ENCODE results near the gene TGM6.

TGM6 gene

DNA sequence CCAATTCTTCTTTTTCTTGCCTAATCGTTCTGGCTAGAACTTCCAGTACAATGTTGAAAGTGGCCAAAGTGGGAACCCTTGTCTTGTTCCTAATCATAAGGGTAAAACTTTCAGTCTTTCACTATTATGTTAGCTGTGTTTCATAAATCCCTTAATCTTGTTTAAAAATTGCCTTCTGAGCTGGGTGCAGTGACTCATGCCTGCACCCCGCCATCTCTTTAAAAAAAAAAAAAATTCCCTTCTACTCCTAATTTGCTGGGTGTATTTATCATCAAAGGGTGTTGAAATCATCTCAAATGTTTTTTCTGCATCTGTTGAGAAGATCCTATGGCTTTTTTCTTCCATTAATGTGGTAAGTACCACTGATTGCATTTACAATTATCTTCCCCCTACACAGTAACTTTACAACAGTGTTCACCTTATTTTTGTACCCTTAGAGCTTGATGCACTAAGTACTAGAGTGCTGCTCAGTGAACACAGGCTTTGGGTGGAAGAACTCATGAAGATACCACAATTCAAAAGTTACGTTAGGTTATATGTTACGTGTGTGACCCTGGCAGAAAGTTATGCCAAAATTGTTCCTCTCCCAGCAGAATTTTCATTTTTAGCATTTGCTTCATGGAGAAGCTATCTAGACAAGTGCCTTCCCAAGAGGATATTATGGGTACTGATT lies 80.2 kb downstream of the TGM6 start:
- no peak overlapping the region for H3K4me3 ChIP-seq (ENCODE audit: low read length)
- peaks cover 69% of the 10 kb centered on the region for H3K36me3 ChIP-seq (ENCODE audit: control insufficient read depth, low read depth, low read length)
- H3K4me1 ChIP-seq (ENCODE audit: control insufficient read depth, low read depth, low read length), result no peaks in the 10 kb centered on the region
- H3K9me3 ChIP-seq (ENCODE audit: control insufficient read depth, low read depth, low read length), result no peaks in the 10 kb centered on the region
- no peaks in the 10 kb centered on the region for H3K27me3 ChIP-seq (ENCODE audit: control insufficient read depth, insufficient read depth, low read length)
- no peak overlapping the region for H3K9ac ChIP-seq (ENCODE audit: low read length)
- no peak overlapping the region for H3K27ac ChIP-seq (ENCODE audit: low read length)

GRCh38 chr20:2462484-2462883 lies 81.8 kb downstream of the TGM6 start:
- H3K27me3 ChIP-seq (ENCODE audit: control insufficient read depth, insufficient read depth, low read length), result no peaks in the 10 kb centered on the region
- peaks cover 85% of the 10 kb centered on the region for H3K36me3 ChIP-seq (ENCODE audit: control insufficient read depth, low read depth, low read length)
- no peak overlapping the region for H3K4me3 ChIP-seq (ENCODE audit: low read length)
- H3K4me1 ChIP-seq (ENCODE audit: control insufficient read depth, low read depth, low read length), result no peaks in the 10 kb centered on the region
- no peaks in the 10 kb centered on the region for H3K9me3 ChIP-seq (ENCODE audit: control insufficient read depth, low read depth, low read length)
- no peak overlapping the region for H3K9ac ChIP-seq (ENCODE audit: low read length)
- no peak overlapping the region for H3K27ac ChIP-seq (ENCODE audit: low read length)

DNA sequence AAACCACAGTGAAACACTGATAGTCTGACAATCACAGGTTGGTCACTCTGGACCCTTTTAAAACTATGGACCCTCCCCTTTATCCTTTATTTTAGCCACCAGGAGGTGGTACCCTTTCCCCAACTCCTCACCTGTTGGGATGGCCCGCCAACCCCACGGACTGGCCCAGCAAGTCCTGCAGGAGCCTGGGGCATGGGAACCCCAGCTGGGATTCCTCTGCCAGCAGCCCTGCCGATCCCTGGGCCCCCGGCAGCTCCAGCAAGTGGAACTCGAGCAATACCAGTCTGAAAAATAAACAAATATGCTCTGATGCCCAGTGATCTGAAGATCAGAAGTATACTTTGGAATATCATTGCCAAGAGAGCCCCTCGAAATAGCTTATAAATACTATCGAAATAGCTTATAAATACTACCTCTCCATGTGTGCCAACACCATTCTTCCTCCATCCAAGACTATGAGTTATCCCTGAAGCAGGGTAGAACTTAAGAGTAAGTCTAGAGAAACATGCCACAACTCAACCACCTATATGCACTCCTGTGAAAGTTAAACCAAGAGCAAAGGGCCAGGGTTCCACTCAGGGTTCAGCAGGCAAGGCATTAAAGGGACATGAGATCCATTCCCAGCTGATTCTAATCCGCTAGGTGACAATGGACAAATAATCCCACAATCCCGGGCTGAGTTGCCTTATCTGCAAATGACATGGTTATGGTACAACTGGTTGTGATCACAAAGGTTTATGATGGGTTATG lies 83.1 kb downstream of the TGM6 start:
- no peak overlapping the region for H3K27ac ChIP-seq (ENCODE audit: low read length)
- peaks cover under 1% of the 10 kb centered on the region for H3K4me1 ChIP-seq (ENCODE audit: control insufficient read depth, low read depth, low read length)
- peaks cover 93% of the 10 kb centered on the region for H3K36me3 ChIP-seq (ENCODE audit: control insufficient read depth, low read depth, low read length)
- no peak overlapping the region for H3K4me3 ChIP-seq (ENCODE audit: low read length)
- no peaks in the 10 kb centered on the region for H3K27me3 ChIP-seq (ENCODE audit: control insufficient read depth, insufficient read depth, low read length)
- no peaks in the 10 kb centered on the region for H3K9me3 ChIP-seq (ENCODE audit: control insufficient read depth, low read depth, low read length)
- no peak overlapping the region for H3K9ac ChIP-seq (ENCODE audit: low read length)

- no peaks in the 10 kb centered on the region for H3K27me3 ChIP-seq (ENCODE audit: control insufficient read depth, insufficient read depth, low read length)
- no peak overlapping the region for H3K9ac ChIP-seq (ENCODE audit: low read length)
- H3K36me3 ChIP-seq (ENCODE audit: control insufficient read depth, low read depth, low read length), result peaks cover 86% of the 10 kb centered on the region
- no peaks in the 10 kb centered on the region for H3K9me3 ChIP-seq (ENCODE audit: control insufficient read depth, low read depth, low read length)
- H3K4me1 ChIP-seq (ENCODE audit: control insufficient read depth, low read depth, low read length), result peaks cover 5% of the 10 kb centered on the region
- no peak overlapping the region for H3K27ac ChIP-seq (ENCODE audit: low read length)
- H3K4me3 ChIP-seq (ENCODE audit: low read length), result no peak overlapping the region
Observed at GRCh38 chr20:2465100-2465499, 84.4 kb downstream of the TGM6 start.

- Histone ChIP-seq H3K27ac (ENCODE audit: low read length) (no peak overlapping the region), H3K9ac (ENCODE audit: low read length) (no peak overlapping the region), H3K36me3 (ENCODE audit: control insufficient read depth, low read depth, low read length) (peaks cover 63% of the 10 kb centered on the region), H3K4me1 (ENCODE audit: control insufficient read depth, low read depth, low read length) (peaks cover 5% of the 10 kb centered on the region), H3K4me3 (ENCODE audit: low read length) (no peak overlapping the region), H3K27me3 (ENCODE audit: control insufficient read depth, insufficient read depth, low read length) (no peaks in the 10 kb centered on the region), H3K9me3 (ENCODE audit: control insufficient read depth, low read depth, low read length) (no peaks in the 10 kb centered on the region)
Observed at GRCh38 chr20:2467412-2467811, 86.7 kb downstream of the TGM6 start.

DNA sequence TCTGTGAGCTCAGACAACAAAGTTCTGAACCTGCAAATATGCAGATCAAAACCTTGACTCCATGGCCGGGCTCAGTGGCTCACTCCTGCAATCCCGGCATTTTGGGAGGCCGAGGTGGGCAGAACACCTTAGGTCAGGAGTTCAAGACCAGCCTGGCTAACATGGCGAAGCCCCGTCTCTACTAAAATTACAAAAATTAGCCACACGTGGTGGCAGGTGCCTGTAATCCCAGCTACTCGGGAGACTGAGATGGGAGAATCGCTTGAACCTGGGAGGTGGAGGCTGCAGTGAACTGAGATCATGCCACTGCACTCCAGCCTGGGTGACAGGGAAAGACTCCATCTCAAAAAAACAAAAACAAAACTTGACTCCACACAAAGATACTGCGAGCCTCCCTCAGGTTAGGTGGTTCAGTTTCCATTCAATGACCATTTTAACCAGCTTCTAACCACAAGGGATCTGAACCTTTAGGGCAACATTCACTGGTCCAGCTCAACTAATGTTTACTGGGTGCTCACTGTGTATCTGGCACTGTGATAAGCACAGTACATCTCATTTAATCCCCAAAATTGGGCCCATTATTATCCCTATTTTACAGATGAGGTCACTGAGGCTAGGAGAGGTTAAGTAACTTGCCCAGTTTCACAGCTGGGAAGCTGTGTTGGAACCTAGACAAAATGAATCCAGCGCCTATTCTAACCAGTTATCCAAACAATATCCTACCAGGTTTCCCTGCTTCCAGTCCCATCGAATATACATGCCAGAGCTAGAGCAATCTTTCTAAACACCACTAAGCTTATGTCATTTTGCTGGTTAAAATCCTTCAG lies 88.1 kb downstream of the TGM6 start:
- peak overlapping the region; percentile 99 for H3K4me3 ChIP-seq (ENCODE audit: low read length)
- peaks cover 49% of the 10 kb centered on the region for H3K36me3 ChIP-seq (ENCODE audit: control insufficient read depth, low read depth, low read length)
- no peak overlapping the region for H3K27ac ChIP-seq (ENCODE audit: low read length)
- no peaks in the 10 kb centered on the region for H3K9me3 ChIP-seq (ENCODE audit: control insufficient read depth, low read depth, low read length)
- H3K9ac ChIP-seq (ENCODE audit: low read length), result peak overlapping the region; percentile 99
- H3K4me1 ChIP-seq (ENCODE audit: control insufficient read depth, low read depth, low read length), result peaks cover 5% of the 10 kb centered on the region
- H3K27me3 ChIP-seq (ENCODE audit: control insufficient read depth, insufficient read depth, low read length), result no peaks in the 10 kb centered on the region

GRCh38 chr20:2469991-2470422 lies 89.3 kb downstream of the TGM6 start:
- Histone ChIP-seq H3K36me3 (ENCODE audit: control insufficient read depth, low read depth, low read length) (peaks cover 37% of the 10 kb centered on the region), H3K4me1 (ENCODE audit: control insufficient read depth, low read depth, low read length) (peaks cover 11% of the 10 kb centered on the region), H3K9ac (ENCODE audit: low read length) (peak overlapping the region; percentile 99), H3K27me3 (ENCODE audit: control insufficient read depth, insufficient read depth, low read length) (no peaks in the 10 kb centered on the region), H3K27ac (ENCODE audit: low read length) (peak overlapping the region; percentile 97), H3K9me3 (ENCODE audit: control insufficient read depth, low read depth, low read length) (no peaks in the 10 kb centered on the region), H3K4me3 (ENCODE audit: low read length) (peak overlapping the region; percentile 99)

GRCh38 chr20:2470423-2471193 lies 89.9 kb downstream of the TGM6 start, which contains the start of gene SNRPB:
SNRPB (minus strand) TSS chr20:2470789; CDS start chr20:2470690, 99 bp downstream.
- no peaks in the 10 kb centered on the region for H3K27me3 ChIP-seq (ENCODE audit: control insufficient read depth, insufficient read depth, low read length)
- H3K4me1 ChIP-seq (ENCODE audit: control insufficient read depth, low read depth, low read length), result peaks cover 13% of the 10 kb centered on the region
- no peaks in the 10 kb centered on the region for H3K9me3 ChIP-seq (ENCODE audit: control insufficient read depth, low read depth, low read length)
- peaks cover 31% of the 10 kb centered on the region for H3K36me3 ChIP-seq (ENCODE audit: control insufficient read depth, low read depth, low read length)
- H3K27ac ChIP-seq (ENCODE audit: low read length), result peak within 1 kb of the TSS; percentile 97
- H3K4me3 ChIP-seq (ENCODE audit: low read length), result peak within 1 kb of the TSS; percentile 99
- H3K9ac ChIP-seq (ENCODE audit: low read length), result peak within 1 kb of the TSS; percentile 99

GRCh38 chr20:2473516-2473915 lies 92.8 kb downstream of the TGM6 start:
- Histone ChIP-seq H3K27me3 (ENCODE audit: control insufficient read depth, insufficient read depth, low read length) (no peaks in the 10 kb centered on the region), H3K4me3 (ENCODE audit: low read length) (no peak overlapping the region), H3K4me1 (ENCODE audit: control insufficient read depth, low read depth, low read length) (peaks cover 18% of the 10 kb centered on the region), H3K9ac (ENCODE audit: low read length) (no peak overlapping the region), H3K27ac (ENCODE audit: low read length) (no peak overlapping the region), H3K36me3 (ENCODE audit: control insufficient read depth, low read depth, low read length) (peaks cover 5% of the 10 kb centered on the region), H3K9me3 (ENCODE audit: control insufficient read depth, low read depth, low read length) (no peaks in the 10 kb centered on the region)

GRCh38 chr20:2475850-2476741 lies 95.4 kb downstream of the TGM6 start:
- Histone ChIP-seq H3K36me3 (ENCODE audit: control insufficient read depth, low read depth, low read length) (no peaks in the 10 kb centered on the region), H3K4me3 (ENCODE audit: low read length) (no peak overlapping the region), H3K27me3 (ENCODE audit: control insufficient read depth, insufficient read depth, low read length) (no peaks in the 10 kb centered on the region), H3K9me3 (ENCODE audit: control insufficient read depth, low read depth, low read length) (no peaks in the 10 kb centered on the region), H3K4me1 (ENCODE audit: control insufficient read depth, low read depth, low read length) (peaks cover 14% of the 10 kb centered on the region), H3K27ac (ENCODE audit: low read length) (no peak overlapping the region), H3K9ac (ENCODE audit: low read length) (no peak overlapping the region)
